Posterior vena cava (tissue), 2 donors: ENCODE measurements around the gene ARFIP1. TPM values are rescaled to one million over a fixed set of nuclear protein-coding genes. Genes with fewer than 3 reads are reported as not detected.
"Not testable (repeated sequence)": the region's sequence is repeated elsewhere in the genome, so short reads cannot be mapped to it uniquely, and the experiment has no call there.

Source experiments
- DNase-seq: peaks from one replicate; pipeline ENCODE4 v3.0.0-alpha.2; 2020; ENCODE audit warnings: low spot score
- intact Hi-C, 2 donors: fragments of 100-400 bp; cut with DNase I; formaldehyde crosslinking; loops; one replicate each; pipeline versions ENCODE4 v1.14.1 to v1.14.2; 2022 to 2023
- total RNA-seq, 2 donors: library from RNA; stranded (reverse); fragmentation: NEBNext Ultra II Directional; extraction: Animal tissue kit (Norgen Biotek cat#: 25700); gene quantifications; one replicate each; pipeline ENCODE4 v1.2.1, GENCODE V29; 2021
- donor health status: DM: yes; HTN: yes; CAD: no.
- donor health status: DM: yes; HTN: yes; CAD: no.

ARFIP1 gene
- total RNA-seq, 2 donors from 2014 or later, result 34.0 to 35.5 TPM

- DNase-seq, result no peak
- intact Hi-C loops, result no loop called here
Observed at GRCh38 chr4:152877868-152878267, 98.1 kb downstream of the ARFIP1 start.

GRCh38 chr4:152880263-152880662, 100.5 kb downstream of the ARFIP1 start:
- no peak for DNase-seq
- intact Hi-C loops, result no loop called here

- no peak for DNase-seq
- intact Hi-C loops, result no loop called here
Observed at GRCh38 chr4:152881974-152882373, 102.2 kb downstream of the ARFIP1 start.

GRCh38 chr4:152885185-152885584, 105.4 kb downstream of the ARFIP1 start:
- DNase-seq, result no peak
- intact Hi-C loops, result no loop called here

GRCh38 chr4:152886201-152886600, 106.4 kb downstream of the ARFIP1 start:
- intact Hi-C loops, result no loop called here
- no peak for DNase-seq

- no peak for DNase-seq
- intact Hi-C loops, result no loop called here
Observed at GRCh38 chr4:152887981-152888380, 108.2 kb downstream of the ARFIP1 start.

- intact Hi-C loops, result no loop called here
- DNase-seq, result no peak
Observed at GRCh38 chr4:152892974-152893373, 113.2 kb downstream of the ARFIP1 start.

- no peak for DNase-seq
- intact Hi-C loops, result no loop called here
Observed at GRCh38 chr4:152894673-152895072, 114.9 kb downstream of the ARFIP1 start.

- intact Hi-C loops, result no loop called here
- no peak for DNase-seq
Observed at GRCh38 chr4:152896811-152897210, 117.1 kb downstream of the ARFIP1 start.

GRCh38 chr4:152898133-152898532, 118.4 kb downstream of the ARFIP1 start:
- DNase-seq, intact Hi-C loops: not testable (repeated sequence)

- no peak for DNase-seq
- intact Hi-C loops, result no loop called here
Observed at GRCh38 chr4:152898606-152899005, 118.9 kb downstream of the ARFIP1 start.

- no peak for DNase-seq
- intact Hi-C loops, result no loop called here
Observed at GRCh38 chr4:152900395-152900794, 120.6 kb downstream of the ARFIP1 start.

GRCh38 chr4:152901205-152901604, 121.5 kb downstream of the ARFIP1 start:
- no peak for DNase-seq
- intact Hi-C loops, result no loop called here

GRCh38 chr4:152903658-152904057, 123.9 kb downstream of the ARFIP1 start:
- no peak for DNase-seq
- intact Hi-C loops, result no loop called here

GRCh38 chr4:152909901-152910300, 130.1 kb downstream of the ARFIP1 start:
- no peak for DNase-seq
- intact Hi-C loops, result no loop called here

- intact Hi-C loops, result no loop called here
- DNase-seq, result no peak
Observed at GRCh38 chr4:152910521-152910920, 130.8 kb downstream of the ARFIP1 start.

GRCh38 chr4:152917543-152918395, 138.0 kb downstream of the ARFIP1 start:
- intact Hi-C loops, result no loop called here
- no peak for DNase-seq

- no peak for DNase-seq
- intact Hi-C loops, result no loop called here
Observed at GRCh38 chr4:152919826-152920225, 140.1 kb downstream of the ARFIP1 start.

GRCh38 chr4:152920768-152921167, 141.0 kb downstream of the ARFIP1 start:
- intact Hi-C loops, result no loop called here
- no peak for DNase-seq

- intact Hi-C loops, result no loop called here
- no peak for DNase-seq
Observed at GRCh38 chr4:152921284-152921683, 141.5 kb downstream of the ARFIP1 start.

GRCh38 chr4:152925851-152926250, 146.1 kb downstream of the ARFIP1 start:
- no peak for DNase-seq
- intact Hi-C loops, result no loop called here
